Measurements from ENCODE around the gene MEF2A. TPM values are rescaled to one million over a fixed set of nuclear protein-coding genes. Genes with fewer than 3 reads are reported as not detected.

The MEF2A gene
- total RNA-seq, 1 experiment from 2014 or later: 30.7 TPM

- Mint-ChIP-seq H3K27me3 (ENCODE audit: low read depth) (no peaks in the 10 kb centered on the region), H3K36me3 (no peaks in the 10 kb centered on the region), H3K9me3 (no peaks in the 10 kb centered on the region), H3K4me1 (no peaks in the 10 kb centered on the region), H3K4me3 (no peak overlapping the region), H3K27ac (no peak overlapping the region)
- ATAC-seq (no peak), DNase-seq (ENCODE audit: low spot score) (no peak)
- no peak for TF ChIP-seq FOXJ3 (CRISPR knock-in tag; IDR thresholded peaks at IDR 0.05; ENCODE audit: borderline replicate concordance)
- TF ChIP-seq IRF2 (CRISPR knock-in tag; IDR thresholded peaks at IDR 0.05; ENCODE audit: borderline replicate concordance, low read depth): no peak
- TF ChIP-seq ZBTB21 (CRISPR knock-in tag; IDR thresholded peaks at IDR 0.05; ENCODE audit: borderline replicate concordance): no peak
- TF ChIP-seq ZNF219 (CRISPR knock-in tag; IDR thresholded peaks at IDR 0.05; ENCODE audit: borderline replicate concordance): no peak
- TF ChIP-seq ETV6 (CRISPR knock-in tag; IDR thresholded peaks at IDR 0.05): no peak
- TF ChIP-seq EMX1 (CRISPR knock-in tag; IDR thresholded peaks at IDR 0.05): no peak
- TF ChIP-seq, protein P1, sequence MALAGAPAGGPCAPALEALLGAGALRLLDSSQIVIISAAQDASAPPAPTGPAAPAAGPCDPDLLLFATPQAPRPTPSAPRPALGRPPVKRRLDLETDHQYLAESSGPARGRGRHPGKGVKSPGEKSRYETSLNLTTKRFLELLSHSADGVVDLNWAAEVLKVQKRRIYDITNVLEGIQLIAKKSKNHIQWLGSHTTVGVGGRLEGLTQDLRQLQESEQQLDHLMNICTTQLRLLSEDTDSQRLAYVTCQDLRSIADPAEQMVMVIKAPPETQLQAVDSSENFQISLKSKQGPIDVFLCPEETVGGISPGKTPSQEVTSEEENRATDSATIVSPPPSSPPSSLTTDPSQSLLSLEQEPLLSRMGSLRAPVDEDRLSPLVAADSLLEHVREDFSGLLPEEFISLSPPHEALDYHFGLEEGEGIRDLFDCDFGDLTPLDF (CRISPR knock-in tag; IDR thresholded peaks at IDR 0.05): no peak
- no peak for TF ChIP-seq NFE2L1 (CRISPR knock-in tag; IDR thresholded peaks at IDR 0.05)
- no peak for TF ChIP-seq ZNF396 (CRISPR knock-in tag; IDR thresholded peaks at IDR 0.05; ENCODE audit: borderline replicate concordance)
- TF ChIP-seq, protein P2, sequence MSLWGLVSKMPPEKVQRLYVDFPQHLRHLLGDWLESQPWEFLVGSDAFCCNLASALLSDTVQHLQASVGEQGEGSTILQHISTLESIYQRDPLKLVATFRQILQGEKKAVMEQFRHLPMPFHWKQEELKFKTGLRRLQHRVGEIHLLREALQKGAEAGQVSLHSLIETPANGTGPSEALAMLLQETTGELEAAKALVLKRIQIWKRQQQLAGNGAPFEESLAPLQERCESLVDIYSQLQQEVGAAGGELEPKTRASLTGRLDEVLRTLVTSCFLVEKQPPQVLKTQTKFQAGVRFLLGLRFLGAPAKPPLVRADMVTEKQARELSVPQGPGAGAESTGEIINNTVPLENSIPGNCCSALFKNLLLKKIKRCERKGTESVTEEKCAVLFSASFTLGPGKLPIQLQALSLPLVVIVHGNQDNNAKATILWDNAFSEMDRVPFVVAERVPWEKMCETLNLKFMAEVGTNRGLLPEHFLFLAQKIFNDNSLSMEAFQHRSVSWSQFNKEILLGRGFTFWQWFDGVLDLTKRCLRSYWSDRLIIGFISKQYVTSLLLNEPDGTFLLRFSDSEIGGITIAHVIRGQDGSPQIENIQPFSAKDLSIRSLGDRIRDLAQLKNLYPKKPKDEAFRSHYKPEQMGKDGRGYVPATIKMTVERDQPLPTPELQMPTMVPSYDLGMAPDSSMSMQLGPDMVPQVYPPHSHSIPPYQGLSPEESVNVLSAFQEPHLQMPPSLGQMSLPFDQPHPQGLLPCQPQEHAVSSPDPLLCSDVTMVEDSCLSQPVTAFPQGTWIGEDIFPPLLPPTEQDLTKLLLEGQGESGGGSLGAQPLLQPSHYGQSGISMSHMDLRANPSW (CRISPR knock-in tag; conservative IDR thresholded peaks at IDR 0.05; ENCODE audit: low read depth): no peak
- no peak for TF ChIP-seq SMAD4 (CRISPR knock-in tag; IDR thresholded peaks at IDR 0.05)
- CTCF ChIA-PET: interaction anchor here (1.4 kb wide), 1 partner anchor 166 kb away, joined by 5 read pairs; no protein-coding TSS in a partner anchor
- POLR2A ChIA-PET: no interaction called here
These were observed 27.5 kb upstream of the MEF2A start for GRCh38 chr15:99538261-99538660.

- Mint-ChIP-seq H3K4me1 (no peaks in the 10 kb centered on the region), H3K27ac (no peak overlapping the region), H3K4me3 (no peak overlapping the region), H3K9me3 (no peaks in the 10 kb centered on the region), H3K36me3 (no peaks in the 10 kb centered on the region), H3K27me3 (ENCODE audit: low read depth) (no peaks in the 10 kb centered on the region)
- POLR2A ChIA-PET: no interaction called here
- DNase-seq (ENCODE audit: low spot score) (no peak), ATAC-seq (no peak)
- CTCF ChIA-PET: no interaction called here
- TF ChIP-seq, protein P3, sequence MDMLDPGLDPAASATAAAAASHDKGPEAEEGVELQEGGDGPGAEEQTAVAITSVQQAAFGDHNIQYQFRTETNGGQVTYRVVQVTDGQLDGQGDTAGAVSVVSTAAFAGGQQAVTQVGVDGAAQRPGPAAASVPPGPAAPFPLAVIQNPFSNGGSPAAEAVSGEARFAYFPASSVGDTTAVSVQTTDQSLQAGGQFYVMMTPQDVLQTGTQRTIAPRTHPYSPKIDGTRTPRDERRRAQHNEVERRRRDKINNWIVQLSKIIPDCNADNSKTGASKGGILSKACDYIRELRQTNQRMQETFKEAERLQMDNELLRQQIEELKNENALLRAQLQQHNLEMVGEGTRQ (CRISPR knock-in tag; IDR thresholded peaks at IDR 0.05): no peak
- TF ChIP-seq AR (CRISPR knock-in tag; IDR thresholded peaks at IDR 0.05) (no peak), NFATC4 (CRISPR knock-in tag; IDR thresholded peaks at IDR 0.05) (no peak), ZNF121 (CRISPR knock-in tag; IDR thresholded peaks at IDR 0.05) (no peak), MYBL2 (CRISPR knock-in tag; IDR thresholded peaks at IDR 0.05) (no peak), NFYB (CRISPR knock-in tag; conservative IDR thresholded peaks at IDR 0.05; ENCODE audit: low read depth) (no peak), AFF4 (CRISPR knock-in tag; IDR thresholded peaks at IDR 0.05; ENCODE audit: borderline replicate concordance) (no peak), CREM (CRISPR knock-in tag; IDR thresholded peaks at IDR 0.05) (no peak), SOX15 (CRISPR knock-in tag; IDR thresholded peaks at IDR 0.05) (no peak)
- TF ChIP-seq, protein P4, sequence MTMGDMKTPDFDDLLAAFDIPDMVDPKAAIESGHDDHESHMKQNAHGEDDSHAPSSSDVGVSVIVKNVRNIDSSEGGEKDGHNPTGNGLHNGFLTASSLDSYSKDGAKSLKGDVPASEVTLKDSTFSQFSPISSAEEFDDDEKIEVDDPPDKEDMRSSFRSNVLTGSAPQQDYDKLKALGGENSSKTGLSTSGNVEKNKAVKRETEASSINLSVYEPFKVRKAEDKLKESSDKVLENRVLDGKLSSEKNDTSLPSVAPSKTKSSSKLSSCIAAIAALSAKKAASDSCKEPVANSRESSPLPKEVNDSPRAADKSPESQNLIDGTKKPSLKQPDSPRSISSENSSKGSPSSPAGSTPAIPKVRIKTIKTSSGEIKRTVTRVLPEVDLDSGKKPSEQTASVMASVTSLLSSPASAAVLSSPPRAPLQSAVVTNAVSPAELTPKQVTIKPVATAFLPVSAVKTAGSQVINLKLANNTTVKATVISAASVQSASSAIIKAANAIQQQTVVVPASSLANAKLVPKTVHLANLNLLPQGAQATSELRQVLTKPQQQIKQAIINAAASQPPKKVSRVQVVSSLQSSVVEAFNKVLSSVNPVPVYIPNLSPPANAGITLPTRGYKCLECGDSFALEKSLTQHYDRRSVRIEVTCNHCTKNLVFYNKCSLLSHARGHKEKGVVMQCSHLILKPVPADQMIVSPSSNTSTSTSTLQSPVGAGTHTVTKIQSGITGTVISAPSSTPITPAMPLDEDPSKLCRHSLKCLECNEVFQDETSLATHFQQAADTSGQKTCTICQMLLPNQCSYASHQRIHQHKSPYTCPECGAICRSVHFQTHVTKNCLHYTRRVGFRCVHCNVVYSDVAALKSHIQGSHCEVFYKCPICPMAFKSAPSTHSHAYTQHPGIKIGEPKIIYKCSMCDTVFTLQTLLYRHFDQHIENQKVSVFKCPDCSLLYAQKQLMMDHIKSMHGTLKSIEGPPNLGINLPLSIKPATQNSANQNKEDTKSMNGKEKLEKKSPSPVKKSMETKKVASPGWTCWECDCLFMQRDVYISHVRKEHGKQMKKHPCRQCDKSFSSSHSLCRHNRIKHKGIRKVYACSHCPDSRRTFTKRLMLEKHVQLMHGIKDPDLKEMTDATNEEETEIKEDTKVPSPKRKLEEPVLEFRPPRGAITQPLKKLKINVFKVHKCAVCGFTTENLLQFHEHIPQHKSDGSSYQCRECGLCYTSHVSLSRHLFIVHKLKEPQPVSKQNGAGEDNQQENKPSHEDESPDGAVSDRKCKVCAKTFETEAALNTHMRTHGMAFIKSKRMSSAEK (CRISPR knock-in tag; IDR thresholded peaks at IDR 0.05; ENCODE audit: borderline replicate concordance): no peak
These were observed 23.0 kb upstream of the MEF2A start for GRCh38 chr15:99542828-99543227.
